NCI-H526 (cell line): ENCODE data around the gene RSF1.

Source experiments
- DNase-seq, 2 experiments: peaks; one replicate each; lab custom pipeline; 2025; lab: John Stamatoyannopoulos, UW

Gene RSF1

GRCh38 chr11:77813256-77813655 is 7.3 kb downstream of the RSF1 start:
- no peak for DNase-seq

- no peak for DNase-seq
These were observed 13.5 kb downstream of the RSF1 start for GRCh38 chr11:77806993-77807392.

GRCh38 chr11:77806415-77806814 is 14.1 kb downstream of the RSF1 start:
- no peak for DNase-seq

GRCh38 chr11:77801477-77801876 is 19.0 kb downstream of the RSF1 start:
- no peak for DNase-seq

- no peak for DNase-seq
These were observed 20.1 kb downstream of the RSF1 start for GRCh38 chr11:77800449-77800848.

- DNase-seq = no peak
These were observed 21.2 kb downstream of the RSF1 start for GRCh38 chr11:77799338-77799737.

GRCh38 chr11:77793972-77794371 is 26.6 kb downstream of the RSF1 start:
- DNase-seq = no peak

GRCh38 chr11:77791301-77791700 is 29.2 kb downstream of the RSF1 start:
- DNase-seq = no peak

- no peak for DNase-seq
These were observed 30.6 kb downstream of the RSF1 start for GRCh38 chr11:77789731-77790476.

GRCh38 chr11:77789061-77789730 is 31.3 kb downstream of the RSF1 start:
- no peak for DNase-seq

- no peak for DNase-seq
These were observed 36.0 kb downstream of the RSF1 start for GRCh38 chr11:77784572-77784971.

GRCh38 chr11:77783025-77783424 is 37.5 kb downstream of the RSF1 start:
- DNase-seq = no peak

GRCh38 chr11:77779935-77780334 is 40.6 kb downstream of the RSF1 start:
- no peak for DNase-seq

GRCh38 chr11:77778549-77778948 is 42.0 kb downstream of the RSF1 start:
- no peak for DNase-seq

GRCh38 chr11:77778118-77778517 is 42.4 kb downstream of the RSF1 start:
- no peak for DNase-seq

GRCh38 chr11:77776455-77776854 is 44.1 kb downstream of the RSF1 start:
- DNase-seq = peak; percentile 4 to 41

GRCh38 chr11:77775936-77776335 is 44.6 kb downstream of the RSF1 start:
- DNase-seq = no peak

- DNase-seq = no peak
These were observed 49.4 kb downstream of the RSF1 start for GRCh38 chr11:77771135-77771534.

- DNase-seq = no peak
These were observed 49.9 kb downstream of the RSF1 start for GRCh38 chr11:77770629-77771028.

GRCh38 chr11:77762426-77762825 is 58.1 kb downstream of the RSF1 start:
- no peak for DNase-seq

GRCh38 chr11:77761491-77761890 is 59.0 kb downstream of the RSF1 start:
- no peak for DNase-seq

GRCh38 chr11:77758331-77758730 is 62.2 kb downstream of the RSF1 start:
- DNase-seq = no peak

GRCh38 chr11:77753230-77753629 is 67.3 kb downstream of the RSF1 start:
- DNase-seq = no peak

GRCh38 chr11:77752516-77752915 is 68.0 kb downstream of the RSF1 start:
- DNase-seq = no peak
